Measurements from ENCODE around the gene PIEZO2.

DNA sequence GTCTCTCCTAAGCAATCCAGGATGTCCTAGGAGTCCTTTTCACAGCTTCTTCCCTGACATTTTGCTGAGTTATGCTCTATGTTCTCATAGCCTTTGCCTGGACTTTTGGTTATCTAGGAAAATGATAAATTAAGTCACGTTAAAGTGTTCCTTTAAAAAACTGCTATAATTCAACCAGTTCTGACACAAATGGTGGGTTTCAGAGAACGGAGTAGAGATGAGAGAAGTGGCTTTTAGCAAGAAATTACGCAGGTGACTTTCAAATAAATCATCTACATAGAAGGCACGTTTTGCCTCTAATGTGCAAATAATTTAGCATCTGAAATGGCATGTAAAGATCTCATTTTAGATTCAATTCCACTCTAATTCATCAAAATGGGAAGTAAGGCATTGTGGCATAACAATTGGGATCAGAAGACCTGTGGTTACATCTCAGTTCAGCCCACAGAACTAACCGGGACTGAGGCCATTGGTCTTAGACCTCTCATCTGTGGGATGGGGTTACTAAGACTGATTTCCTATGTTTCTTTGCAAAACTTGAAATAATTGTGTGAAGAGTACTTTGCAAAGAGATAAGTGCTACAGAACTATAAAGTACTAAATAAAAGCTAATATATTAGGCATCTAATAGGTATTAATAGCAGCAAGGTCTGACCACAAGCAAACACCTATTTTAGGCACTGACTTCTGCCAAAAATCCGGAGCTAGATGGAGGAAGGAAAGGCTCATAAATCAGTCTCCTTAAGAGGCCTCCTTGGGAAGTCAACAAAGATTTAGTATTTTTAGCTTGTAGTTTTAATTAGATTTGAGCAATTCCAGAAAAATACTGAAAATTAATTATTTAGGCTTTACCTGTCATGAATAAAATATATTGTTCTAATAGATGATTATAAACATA is 211.4 kb downstream of the PIEZO2 start:
- TF ChIP-seq POLR2A (IDR thresholded peaks at IDR 0.05): no peak
- TF ChIP-seq, protein P1, sequence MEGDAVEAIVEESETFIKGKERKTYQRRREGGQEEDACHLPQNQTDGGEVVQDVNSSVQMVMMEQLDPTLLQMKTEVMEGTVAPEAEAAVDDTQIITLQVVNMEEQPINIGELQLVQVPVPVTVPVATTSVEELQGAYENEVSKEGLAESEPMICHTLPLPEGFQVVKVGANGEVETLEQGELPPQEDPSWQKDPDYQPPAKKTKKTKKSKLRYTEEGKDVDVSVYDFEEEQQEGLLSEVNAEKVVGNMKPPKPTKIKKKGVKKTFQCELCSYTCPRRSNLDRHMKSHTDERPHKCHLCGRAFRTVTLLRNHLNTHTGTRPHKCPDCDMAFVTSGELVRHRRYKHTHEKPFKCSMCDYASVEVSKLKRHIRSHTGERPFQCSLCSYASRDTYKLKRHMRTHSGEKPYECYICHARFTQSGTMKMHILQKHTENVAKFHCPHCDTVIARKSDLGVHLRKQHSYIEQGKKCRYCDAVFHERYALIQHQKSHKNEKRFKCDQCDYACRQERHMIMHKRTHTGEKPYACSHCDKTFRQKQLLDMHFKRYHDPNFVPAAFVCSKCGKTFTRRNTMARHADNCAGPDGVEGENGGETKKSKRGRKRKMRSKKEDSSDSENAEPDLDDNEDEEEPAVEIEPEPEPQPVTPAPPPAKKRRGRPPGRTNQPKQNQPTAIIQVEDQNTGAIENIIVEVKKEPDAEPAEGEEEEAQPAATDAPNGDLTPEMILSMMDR (IDR thresholded peaks at IDR 0.05): no peak

Data from esophagus squamous epithelium (tissue), 4 donors.